NB4 (cell line): ENCODE results near the gene PHACTR1.

Experiments used
- CTCF ChIP-seq: IDR thresholded peaks from one replicate; pipeline ENCODE4 v1.5.1; 2012; ENCODE audit warnings: low read depth, low read length
- POLR2A ChIP-seq: IDR thresholded peaks from 2 replicates; pipeline ENCODE4 v1.6.1; 2011; ENCODE audit warnings: mild to moderate bottlenecking; ENCODE audit not compliant: insufficient read length; ENCODE audit errors: extremely low read depth

- no peak for TF ChIP-seq CTCF
- TF ChIP-seq POLR2A: no peak
These were observed 539.9 kb downstream of the PHACTR1 start for GRCh38 chr6:13256266-13257001.
